ENCODE data around the gene TMEM208.

TMEM208 gene

DNA sequence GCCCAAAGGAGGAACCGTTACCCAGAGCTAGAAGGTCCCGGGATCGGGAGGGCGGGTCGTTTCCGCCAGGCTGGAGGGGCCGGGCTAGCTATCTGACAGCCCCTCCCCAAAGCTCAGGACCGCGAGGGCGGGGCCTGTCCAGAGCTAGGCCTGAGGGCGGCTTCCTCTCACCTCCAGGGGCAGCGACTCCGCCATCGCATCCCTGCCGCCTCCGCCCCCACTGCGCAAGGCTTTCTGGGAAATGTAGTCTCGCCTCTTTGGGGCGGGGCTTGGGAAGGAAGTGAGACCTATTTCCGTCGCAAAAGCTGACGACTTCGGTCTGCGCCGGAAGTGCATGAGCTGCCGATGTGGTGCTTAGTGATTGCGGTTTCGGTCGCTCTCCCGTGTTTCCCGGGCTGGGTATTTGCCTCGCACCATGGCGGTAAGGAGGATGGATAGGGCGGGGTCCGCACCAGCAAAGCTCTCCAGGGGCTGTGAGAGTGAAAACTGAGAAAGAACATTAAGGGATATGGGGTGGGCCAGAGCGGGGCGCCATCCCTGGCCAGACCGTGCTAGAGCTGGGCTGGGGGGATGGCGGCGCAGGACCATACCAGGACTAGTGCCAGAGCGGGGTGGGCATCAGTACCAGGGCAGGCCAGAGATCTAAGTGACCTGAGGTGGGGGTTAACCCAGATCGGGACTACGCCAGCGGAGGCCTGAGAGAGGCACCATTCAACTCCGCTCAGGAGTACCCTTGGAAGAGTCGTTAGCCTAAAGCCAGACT is at the start of gene TMEM208:
Gene TMEM208 (plus strand): TSS at position 327 of the 763 bp plus-strand sequence. CDS start 89 bp downstream, at position 416.
- peak; percentile 90 for DNase-seq

DNA sequence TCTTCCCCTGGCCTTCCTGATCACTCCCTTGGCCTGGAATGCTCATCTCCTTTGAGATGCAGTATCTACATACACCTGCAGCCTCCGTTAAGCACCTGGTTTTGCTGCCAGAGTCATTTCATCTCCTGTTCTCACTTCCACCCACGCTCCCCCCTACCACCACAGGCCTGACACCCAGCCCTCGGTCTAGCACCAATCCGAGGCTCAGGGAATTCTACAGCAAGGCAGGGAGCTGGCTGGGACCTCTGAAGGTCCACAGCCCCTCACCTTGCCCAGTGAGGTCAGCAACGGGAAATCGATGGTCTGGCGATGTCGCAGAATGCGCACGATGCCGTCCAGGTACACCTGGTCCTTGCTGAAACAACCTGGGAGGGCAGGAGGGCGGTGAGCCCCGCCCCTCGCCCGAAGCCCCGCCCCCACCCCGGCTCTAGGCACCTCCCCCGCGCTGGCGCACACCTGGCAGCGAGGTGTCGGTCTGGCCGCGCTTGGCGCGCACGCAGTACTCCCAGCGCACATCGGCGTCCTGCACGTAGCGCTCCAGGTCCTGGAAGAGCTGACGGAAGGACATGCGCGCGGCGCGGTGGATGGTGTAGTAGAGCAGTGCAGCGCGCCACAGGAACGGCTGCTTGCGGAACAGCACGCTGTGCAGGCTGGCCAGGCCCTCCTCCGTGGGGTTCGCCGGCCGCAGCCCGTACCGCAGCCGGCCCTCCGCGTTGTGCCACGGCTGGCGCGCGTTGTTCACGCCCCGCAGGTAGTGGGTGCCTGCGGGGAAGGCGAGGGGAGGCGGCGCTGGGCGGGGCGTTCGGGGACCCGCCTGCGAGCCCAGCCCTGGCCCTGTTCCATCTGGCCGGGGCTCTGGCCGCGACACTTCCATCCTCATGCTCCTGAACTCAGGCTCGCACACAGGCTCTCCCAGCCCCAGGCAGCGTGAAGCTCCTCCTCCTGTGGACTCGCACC is 48.9 kb upstream of the TMEM208 start:
- DNase-seq: peak; percentile 72

DNA sequence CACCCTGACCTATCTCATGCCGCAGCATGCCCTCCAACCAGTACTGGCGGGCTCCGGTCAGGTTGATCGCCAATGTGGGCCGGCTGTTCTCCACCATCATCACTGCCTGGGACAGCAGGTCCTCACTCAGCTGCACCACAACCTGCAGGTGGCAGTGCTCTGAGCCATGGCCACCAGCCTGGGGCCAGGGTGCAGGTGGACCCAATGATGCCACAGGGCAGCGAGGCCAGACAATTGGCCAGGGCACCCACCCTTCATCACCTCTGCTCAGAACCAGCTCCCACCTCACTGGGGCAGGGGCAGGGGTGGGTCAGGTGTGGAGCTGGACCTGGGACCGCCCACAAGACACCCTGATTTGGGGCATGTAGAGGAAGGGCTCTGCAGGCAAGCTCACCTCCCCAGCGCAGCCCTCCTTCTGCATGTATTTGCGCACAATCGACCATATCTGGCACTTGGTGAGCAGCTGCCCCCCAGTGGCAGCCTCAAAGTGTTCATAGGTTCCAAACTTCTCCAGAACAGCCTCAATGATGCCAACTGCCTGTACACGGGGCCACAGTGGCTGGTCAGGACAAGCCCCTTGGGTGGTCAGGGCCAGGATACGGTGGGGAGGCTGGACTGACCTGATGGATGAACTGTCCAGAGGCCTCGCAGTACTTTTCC is 47.4 kb upstream of the TMEM208 start:
- no peak for DNase-seq

DNA sequence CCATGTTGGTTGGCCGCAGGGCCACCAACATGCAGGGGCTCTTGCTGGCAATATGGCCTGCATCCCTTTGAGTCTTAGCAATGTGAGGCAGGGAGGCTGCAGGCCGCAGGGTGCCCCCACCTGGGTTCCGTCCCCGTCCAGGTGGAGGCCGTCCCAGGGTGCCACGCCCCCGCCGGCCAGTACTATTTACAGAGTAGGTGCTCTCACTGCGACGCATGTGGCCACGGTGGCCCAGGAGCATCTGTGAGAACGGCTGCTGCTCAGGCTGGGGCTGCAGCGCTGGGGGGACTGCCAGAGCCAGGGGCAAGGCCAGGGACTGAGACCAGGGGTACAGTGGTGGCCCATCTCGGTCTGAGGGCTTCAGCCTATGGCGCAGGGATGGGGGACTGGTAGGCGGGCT is 46.8 kb upstream of the TMEM208 start:
- no peak for DNase-seq

DNA sequence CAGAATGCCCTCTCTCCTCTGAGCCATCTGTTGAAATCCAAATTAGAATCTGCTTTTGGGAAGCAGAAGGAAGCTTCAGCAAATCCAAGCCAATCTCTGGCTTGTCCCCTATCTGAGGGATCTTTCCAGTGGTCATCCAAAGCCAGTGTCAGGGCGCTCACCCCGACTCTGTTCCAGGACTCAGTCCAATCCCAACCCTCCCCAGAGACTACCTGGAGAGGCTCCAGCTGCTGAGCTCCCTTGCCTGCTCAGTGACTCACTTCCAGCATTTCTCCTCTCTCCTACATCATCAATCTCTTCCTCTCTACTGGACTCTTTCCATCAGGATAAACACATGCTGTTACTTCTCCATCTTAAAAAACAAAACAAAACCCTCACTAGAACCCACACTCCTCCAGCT is 45.6 kb upstream of the TMEM208 start:
- no peak for DNase-seq

DNA sequence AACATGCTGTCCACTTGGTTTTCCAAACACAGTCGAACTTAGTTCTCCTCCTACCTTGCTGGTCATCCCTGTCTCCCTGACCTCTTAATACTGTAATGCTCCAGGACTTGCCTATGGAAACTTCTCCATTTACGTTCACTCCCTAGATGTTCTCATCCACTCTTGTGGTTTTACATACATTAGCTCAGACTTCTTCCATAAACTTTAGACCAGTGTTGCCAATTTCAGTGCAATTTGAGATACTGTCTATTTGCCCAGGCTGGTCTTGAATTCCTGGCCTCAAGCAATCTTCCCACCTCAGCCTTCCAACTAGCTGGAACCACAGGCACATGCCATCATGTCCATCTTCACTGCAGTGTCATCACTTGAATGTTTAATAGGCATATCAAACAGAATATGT is 44.6 kb upstream of the TMEM208 start:
- no peak for DNase-seq

DNA sequence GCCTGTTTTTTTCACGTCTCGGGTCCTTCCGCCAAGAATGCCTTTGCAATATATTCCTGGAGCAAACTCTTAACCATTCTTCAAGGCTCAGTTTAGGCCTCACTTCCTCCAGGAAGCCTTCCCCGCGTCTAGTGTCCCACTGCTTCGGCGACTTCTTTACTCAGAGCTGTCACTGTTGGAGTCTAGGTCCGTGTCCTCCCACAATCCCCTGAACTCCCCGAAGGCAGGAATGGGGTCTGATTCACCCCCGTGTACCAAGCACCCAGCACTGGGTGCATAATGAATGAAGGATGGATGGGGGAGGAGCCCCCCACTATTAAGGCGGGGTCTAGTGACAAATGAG is 43.7 kb upstream of the TMEM208 start:
- DNase-seq: no peak

DNA sequence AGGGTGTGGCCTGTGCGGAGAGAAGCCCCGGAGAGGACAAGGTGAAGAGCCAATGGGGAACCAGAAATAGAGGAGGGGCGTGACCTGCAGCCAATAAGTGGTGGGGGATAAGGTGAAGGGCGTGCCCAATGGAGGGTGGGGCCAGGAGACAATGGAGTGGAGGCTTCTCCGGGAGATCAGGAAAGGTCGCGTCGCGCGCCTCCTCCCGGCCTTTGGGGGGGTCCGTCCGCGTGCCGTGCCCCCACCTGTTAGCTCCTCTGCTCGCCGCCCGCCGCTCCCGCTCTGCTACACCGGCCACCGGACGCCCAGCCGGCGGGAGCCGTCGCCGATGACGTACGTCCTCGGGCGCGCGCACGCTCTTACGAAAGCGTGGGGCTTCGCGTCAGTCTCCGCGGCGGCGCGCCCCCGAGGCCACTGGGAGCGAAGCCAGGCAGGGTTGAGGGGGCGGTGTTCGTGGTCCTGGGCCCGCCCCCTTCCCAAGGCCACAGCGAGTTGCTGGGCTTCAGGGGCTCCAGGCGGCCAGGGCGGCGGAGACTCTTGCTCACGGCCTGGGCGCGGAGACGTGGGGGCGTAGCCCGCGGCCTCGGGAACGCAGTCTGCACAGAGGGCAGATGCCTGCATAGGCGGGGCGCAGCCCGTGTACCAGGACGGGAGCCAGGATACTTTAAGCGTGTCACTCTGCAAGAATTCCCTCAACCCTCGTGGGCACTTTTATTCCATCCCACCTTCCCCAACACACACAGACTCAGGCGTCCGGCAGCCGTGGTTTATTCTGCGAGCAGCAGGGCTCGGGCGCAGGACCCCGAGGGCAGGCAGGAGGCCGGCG is 43.1 kb upstream of the TMEM208 start, which contains the start of gene MATCAP1:
Gene MATCAP1 (minus strand): TSS at position 337 of the 826 bp plus-strand sequence. CDS start 3,353 bp downstream, outside the sequence.
- peak; percentile 95 for DNase-seq

DNA sequence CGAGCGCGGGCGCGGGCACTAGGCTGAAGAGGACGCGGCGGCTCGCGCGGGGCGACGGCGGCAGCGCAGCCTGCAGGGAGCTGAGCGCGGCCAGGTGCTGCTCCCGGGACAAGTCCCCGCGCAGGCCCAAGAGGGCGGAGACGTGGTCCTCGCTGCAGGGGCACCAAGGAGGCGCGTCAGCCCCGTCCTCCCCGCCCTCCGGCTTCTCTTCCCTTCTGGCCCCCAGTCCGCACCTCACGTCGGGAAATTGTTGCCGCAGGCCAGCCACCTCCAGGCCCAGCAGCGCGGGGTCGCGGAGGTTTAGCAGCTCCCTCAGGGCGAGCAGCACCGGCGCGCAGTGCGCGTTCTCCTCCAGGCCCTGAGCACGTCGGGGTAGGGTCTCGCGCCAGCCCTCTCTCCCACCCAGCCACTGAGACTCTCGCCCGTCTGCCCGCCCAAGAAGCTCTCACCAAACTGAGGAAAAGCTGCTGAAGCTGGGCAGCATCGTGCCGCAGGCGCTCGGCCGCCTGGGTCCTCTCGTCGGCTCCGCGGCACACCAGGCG is 42.4 kb upstream of the TMEM208 start:
- no peak for DNase-seq

DNA sequence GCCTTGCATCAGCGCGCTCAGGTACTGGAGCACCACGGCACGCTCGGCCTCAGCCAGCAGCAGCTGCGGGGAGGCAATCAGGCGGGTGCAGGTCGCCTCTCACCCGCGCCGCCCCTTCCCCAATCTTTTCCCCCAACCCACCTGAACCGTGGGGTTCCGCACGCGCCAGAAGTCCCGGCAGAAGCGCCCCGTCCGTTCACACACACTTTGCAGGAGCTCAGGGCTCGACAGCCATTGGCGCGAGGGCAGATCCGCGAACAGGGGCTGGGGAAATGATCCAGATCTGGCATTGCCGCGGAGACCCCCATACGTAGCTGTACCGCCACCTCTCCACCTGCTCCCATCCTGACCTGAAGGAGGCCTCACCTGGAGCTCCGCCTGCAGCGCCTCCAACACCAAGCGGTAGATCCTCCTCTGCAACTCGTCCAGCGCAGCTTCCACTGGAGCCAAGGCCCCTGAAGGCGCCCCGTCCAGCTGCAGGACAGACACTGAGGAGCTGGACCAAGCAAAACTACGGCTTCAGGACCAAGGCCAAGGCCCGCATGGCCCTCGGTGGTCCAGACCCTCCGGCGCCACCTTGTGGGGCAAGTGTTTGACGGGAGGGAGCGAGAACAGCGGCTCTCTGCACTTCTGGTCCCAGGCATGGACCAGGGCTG is 41.8 kb upstream of the TMEM208 start:
- DNase-seq: peak; percentile 15

DNA sequence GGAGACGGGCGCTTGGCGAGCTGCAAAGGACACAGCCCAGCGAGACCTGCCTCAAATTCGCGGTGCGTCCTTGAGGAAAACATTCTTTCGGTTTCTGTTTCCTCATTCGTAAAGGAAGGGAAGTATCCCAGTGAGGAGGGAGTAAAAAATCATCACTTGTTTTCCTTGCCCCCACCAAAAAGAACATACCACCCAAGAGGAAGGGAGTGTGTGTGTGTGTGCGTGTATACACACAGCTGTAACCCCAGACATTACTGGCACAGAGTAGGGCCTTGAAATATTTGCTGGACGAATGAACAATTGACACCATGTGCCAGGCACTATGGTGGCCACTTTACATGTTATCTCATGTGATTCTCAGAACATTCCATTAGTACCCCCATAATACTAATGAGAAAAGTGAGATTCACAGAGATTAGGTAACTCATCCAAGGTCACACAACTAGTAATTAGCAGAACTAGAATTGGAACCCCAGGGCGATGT is 41.2 kb upstream of the TMEM208 start:
- DNase-seq: no peak

DNA sequence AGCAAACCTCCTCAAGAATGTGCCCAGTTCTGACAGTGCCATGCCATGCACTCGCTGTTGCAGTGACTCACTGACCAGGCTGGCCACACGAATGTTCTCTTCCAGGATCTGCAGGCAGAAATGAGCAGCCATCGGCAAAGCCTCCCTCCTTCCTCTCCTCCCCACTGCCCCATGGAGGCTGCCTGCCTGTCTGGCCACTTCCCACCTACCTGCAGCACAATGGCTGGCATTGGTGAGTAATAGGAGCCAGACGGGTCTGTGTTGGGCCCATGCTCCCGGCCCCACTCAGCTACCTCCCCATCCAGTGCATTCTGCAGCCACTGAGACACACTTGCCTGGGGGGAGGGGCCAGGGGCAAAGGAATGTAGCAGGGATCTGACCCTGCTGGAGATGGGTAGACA is 40.4 kb upstream of the TMEM208 start:
- DNase-seq: no peak

DNA sequence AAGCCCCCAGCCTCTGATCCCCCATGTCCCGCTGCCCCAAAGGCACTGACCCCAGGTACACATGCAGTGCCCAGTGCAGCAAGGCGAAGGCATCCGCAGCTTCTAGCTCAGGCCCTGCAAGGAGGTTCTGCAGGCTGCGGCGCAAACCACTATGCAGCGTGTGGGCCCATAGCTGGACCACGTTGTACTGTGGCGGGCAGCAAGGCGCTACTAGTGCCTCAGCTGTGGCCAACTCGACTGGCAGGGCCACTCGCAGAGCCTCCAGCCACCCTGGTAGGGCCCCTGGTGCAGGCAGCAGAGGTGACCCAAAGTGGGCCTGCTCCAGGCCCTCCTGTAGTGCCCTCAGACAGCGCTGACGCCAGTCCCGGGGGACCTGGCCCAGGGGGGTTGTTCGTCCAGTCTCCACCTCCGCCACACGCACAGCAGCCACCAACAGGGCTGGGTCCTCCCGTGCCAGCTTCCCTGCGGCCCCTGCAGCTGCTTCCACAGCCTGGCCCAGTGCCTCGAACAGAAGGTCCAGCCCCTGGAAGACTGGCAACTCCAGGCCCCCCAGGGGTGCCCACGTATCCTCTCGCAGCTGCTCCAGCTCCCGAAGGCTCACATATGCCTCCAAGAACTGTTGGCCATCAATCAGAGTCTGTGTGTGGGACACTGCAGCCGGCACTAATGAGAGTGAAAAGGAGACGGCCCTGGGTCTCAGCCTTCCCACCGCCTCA is 39.6 kb upstream of the TMEM208 start:
- no peak for DNase-seq

DNA sequence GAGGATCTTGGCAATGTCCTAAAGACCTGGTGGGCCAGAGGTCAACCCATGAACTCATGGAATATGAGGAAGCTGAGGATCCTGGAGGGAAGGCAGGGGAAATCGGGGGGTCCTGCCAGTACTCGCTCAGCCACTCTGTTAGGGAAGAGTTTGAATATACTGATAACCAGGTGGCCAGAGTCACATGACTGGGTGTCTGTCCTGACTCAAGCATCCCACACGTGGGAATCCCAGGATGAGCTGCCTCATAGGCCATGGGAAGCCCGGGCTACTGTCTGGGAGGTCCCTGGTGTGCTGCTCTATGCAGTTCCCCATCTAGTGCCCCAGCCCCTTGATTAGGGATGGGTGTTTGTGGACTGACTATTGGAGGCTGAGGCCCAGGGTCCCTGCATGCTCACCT is 38.6 kb upstream of the TMEM208 start:
- DNase-seq: no peak

DNA sequence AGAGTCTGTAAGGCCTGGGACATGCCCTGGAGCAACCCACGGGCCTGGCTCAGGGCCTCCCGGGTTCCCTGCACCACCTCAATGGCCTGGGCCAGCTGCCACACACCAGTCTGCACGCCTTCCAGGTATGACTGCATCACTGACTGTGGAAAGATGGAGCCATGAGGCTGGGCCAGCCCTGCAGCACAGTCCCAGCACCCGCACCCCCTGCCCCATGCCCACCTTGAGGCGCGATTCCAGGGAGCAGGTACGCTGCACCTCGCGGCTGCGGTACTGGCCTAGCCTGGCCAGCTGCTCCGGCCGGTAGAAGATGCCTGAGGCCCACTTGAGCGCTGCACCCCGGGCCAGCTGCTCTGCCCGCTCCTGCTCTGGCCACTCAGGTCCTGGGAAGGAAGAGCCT is 38.1 kb upstream of the TMEM208 start:
- DNase-seq: no peak

DNA sequence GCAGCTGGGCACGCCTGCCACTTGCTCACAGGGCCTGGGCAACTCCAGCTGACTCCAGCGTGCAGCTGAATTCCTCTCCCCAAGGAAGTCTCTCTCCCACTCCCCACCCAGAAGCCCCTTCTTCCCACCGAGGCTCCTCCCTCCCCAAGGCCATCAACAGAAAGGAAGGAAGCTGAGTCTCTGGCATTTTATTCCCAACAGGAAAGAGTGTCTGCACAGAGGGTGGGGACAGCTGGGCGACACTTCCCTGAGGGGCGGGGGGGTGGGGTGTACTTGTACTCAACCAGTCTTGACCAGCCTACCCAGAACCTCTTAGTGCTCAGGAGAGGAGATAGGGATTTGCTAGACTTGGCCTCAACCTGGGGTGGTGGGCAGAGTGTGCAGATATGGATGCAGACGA is 36.9 kb upstream of the TMEM208 start, which contains the start of gene EXOC3L1:
Gene EXOC3L1 (minus strand): TSS at position 96 of the 400 bp plus-strand sequence. CDS start 460 bp downstream, outside the sequence.
- no peak for DNase-seq

DNA sequence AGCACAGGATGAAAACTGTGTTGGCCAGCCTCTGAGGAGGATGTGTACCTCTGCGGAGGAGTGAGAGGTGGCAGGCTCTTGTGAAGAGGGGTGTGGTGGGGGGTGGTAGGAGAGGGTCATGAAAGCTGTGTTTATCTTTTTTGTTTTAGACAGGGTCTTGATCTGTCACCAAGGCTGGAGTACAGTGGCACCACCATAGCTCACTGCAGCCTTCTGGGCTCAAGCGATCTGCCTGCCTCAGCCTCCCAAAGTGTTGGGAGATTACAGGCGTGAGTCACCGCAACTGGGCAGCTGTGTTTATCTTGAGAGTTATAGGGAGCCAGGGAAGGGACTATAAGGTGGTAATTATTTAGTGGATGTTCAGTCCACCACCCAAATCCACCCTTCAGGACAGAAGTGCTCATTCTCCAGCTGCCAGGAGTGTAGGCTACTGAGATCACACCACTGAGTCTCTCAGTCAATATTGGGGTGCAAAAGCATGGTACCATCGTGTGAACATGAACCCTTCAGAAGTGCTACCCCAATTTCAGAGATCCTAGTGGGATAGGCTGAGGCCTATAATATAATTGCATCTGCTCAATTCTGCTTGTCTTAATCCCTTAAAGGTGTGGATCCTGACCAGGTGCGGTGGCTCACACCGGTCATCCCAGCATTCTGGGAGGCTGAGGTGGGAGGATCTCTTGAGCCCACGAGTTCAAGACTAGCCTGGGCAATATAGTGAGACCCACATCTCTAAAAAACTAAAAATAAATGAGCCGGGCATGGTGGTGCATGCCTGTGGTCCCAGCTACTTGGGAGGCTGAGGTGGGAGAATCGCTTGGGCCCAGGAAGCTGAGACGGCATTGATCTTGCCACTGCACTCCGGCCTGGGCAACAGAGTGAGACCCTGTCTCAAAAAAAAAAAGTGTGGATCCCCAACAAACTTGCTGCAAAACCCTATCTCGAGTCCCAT is 36.2 kb upstream of the TMEM208 start:
- DNase-seq: no peak

DNA sequence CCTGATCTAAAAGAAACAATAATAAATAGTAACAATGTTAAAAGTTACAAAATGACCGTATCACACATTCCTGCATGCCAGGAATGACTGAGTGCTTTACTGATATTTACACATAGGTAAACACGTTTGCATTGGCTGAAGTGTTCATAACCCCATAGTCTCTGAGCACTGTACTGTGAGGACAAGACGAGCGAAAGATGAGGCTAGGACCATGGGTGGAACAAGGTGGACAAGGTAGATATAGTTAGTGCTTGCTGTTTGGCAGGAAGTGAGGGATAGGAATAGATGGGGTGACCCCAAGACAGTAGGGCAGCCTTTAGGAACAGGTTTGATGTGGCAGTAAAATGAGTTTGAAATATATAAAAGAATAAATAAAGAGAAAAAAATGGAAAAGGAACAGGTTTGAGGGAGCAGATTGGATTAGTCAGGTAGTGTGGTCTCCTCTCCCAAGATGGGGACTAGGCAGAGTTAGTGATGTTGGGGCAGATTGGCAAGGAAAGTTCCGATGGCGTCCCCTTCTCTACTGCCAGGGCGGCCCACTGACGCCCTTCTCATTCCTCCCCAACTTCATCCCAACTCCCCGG is 35.4 kb upstream of the TMEM208 start:
- DNase-seq: no peak
